ENCODE data around the gene PTPRM.

PTPRM gene

GRCh38 chr18:8365528-8365927, 798.4 kb downstream of the PTPRM start:
- Histone ChIP-seq H3K4me1 (peaks cover 0 to 11% (median 8%) of the 10 kb centered on the region in 4 donors), H3K9me3 (no peaks in the 10 kb centered on the region), H3K4me3 (no peak overlapping the region), H3K27me3 (no peaks in the 10 kb centered on the region), H3K27ac (no peak overlapping the region), H3K36me3 (no peaks in the 10 kb centered on the region)
- no peak for TF ChIP-seq CTCF (IDR thresholded peaks at IDR 0.05)
- DNase-seq, result no peak
- intact Hi-C loops (cut with DNase I; ENCODE audit: low total_unique reads), result no loop called here

- intact Hi-C loops (cut with DNase I; ENCODE audit: low total_unique reads), result no loop called here
- Histone ChIP-seq H3K27ac (no peak overlapping the region), H3K9me3 (no peaks in the 10 kb centered on the region), H3K4me3 (no peak overlapping the region), H3K27me3 (no peaks in the 10 kb centered on the region), H3K4me1 (peaks cover 0 to 11% (median 8%) of the 10 kb centered on the region in 4 donors), H3K36me3 (no peaks in the 10 kb centered on the region)
- DNase-seq, result no peak
- no peak for TF ChIP-seq CTCF (IDR thresholded peaks at IDR 0.05)
Observed at GRCh38 chr18:8366070-8366469, 799.0 kb downstream of the PTPRM start.

GRCh38 chr18:8366656-8367055, 799.5 kb downstream of the PTPRM start:
- H3K9me3 ChIP-seq, result no peaks in the 10 kb centered on the region
- H3K27me3 ChIP-seq, result no peaks in the 10 kb centered on the region
- intact Hi-C loops (cut with DNase I; ENCODE audit: low total_unique reads), result no loop called here
- H3K4me3 ChIP-seq, result no peak overlapping the region
- no peak for TF ChIP-seq CTCF (IDR thresholded peaks at IDR 0.05)
- H3K27ac ChIP-seq, result no peak overlapping the region
- no peaks in the 10 kb centered on the region for H3K36me3 ChIP-seq
- peaks cover 0 to 11% (median 8%) of the 10 kb centered on the region in 4 donors for H3K4me1 ChIP-seq
- DNase-seq, result no peak

GRCh38 chr18:8367217-8367988, 800.3 kb downstream of the PTPRM start:
- no peaks in the 10 kb centered on the region for H3K27me3 ChIP-seq
- no peak for DNase-seq
- H3K4me3 ChIP-seq, result peak overlapping the region; percentile 42 to 53
- H3K4me1 ChIP-seq, result peaks cover 0 to 11% (median 8%) of the 10 kb centered on the region in 4 donors
- no peak overlapping the region for H3K27ac ChIP-seq
- H3K9me3 ChIP-seq, result no peaks in the 10 kb centered on the region
- intact Hi-C loops (cut with DNase I; ENCODE audit: low total_unique reads), result no loop called here
- peak; percentile 35 to 59 for TF ChIP-seq CTCF (IDR thresholded peaks at IDR 0.05)
- H3K36me3 ChIP-seq, result no peaks in the 10 kb centered on the region

GRCh38 chr18:8368512-8369217, 801.5 kb downstream of the PTPRM start:
- intact Hi-C loops (cut with DNase I; ENCODE audit: low total_unique reads), result no loop called here
- no peak for DNase-seq
- Histone ChIP-seq H3K27me3 (no peaks in the 10 kb centered on the region), H3K4me1 (peaks cover 0 to 11% (median 8%) of the 10 kb centered on the region in 4 donors), H3K4me3 (no peak overlapping the region), H3K36me3 (peaks cover 0 to 6% (median 4%) of the 10 kb centered on the region in 3 donors), H3K9me3 (no peaks in the 10 kb centered on the region), H3K27ac (no peak overlapping the region)
- TF ChIP-seq CTCF (IDR thresholded peaks at IDR 0.05), result no peak

Data from tibial artery (tissue), 4 donors.